NCI-H1930 (cell line): ENCODE measurements around the gene MMEL1.
"Not testable (repeated sequence)": the region's sequence is repeated elsewhere in the genome, so short reads cannot be mapped to it uniquely, and the experiment has no call there.

Experiments
- DNase-seq, 2 experiments: peaks; one replicate each; lab custom pipeline; 2025; lab: John Stamatoyannopoulos, UW

Gene MMEL1

GRCh38 chr1:2628191-2628932 is 4.5 kb downstream of the MMEL1 start:
- no peak for DNase-seq

- DNase-seq = no peak
These were observed 5.1 kb downstream of the MMEL1 start for GRCh38 chr1:2627746-2628145.

GRCh38 chr1:2625748-2626147 is 7.1 kb downstream of the MMEL1 start:
- DNase-seq = not testable (repeated sequence)

GRCh38 chr1:2625311-2625710 is 7.5 kb downstream of the MMEL1 start:
- no peak for DNase-seq

GRCh38 chr1:2624735-2625300 is 8.0 kb downstream of the MMEL1 start:
- DNase-seq = no peak

- DNase-seq = no peak
These were observed 9.1 kb downstream of the MMEL1 start for GRCh38 chr1:2623571-2624337.

GRCh38 chr1:2617971-2618470 is 14.8 kb downstream of the MMEL1 start:
- DNase-seq = no peak

- no peak for DNase-seq
These were observed 18.7 kb downstream of the MMEL1 start for GRCh38 chr1:2614145-2614544.

- DNase-seq = no peak
These were observed 20.0 kb downstream of the MMEL1 start for GRCh38 chr1:2612591-2613365.

- no peak for DNase-seq
These were observed 21.0 kb downstream of the MMEL1 start for GRCh38 chr1:2611621-2612437.

GRCh38 chr1:2611031-2611501 is 21.8 kb downstream of the MMEL1 start:
- DNase-seq = peak in 1 of 2 experiments; percentile 22

- no peak for DNase-seq
These were observed 22.5 kb downstream of the MMEL1 start for GRCh38 chr1:2610036-2610959.

GRCh38 chr1:2609319-2610035 is 23.3 kb downstream of the MMEL1 start:
- no peak for DNase-seq

- no peak for DNase-seq
These were observed 25.1 kb downstream of the MMEL1 start for GRCh38 chr1:2607641-2608091.

- no peak for DNase-seq
These were observed 25.8 kb downstream of the MMEL1 start for GRCh38 chr1:2606881-2607621.

- DNase-seq = no peak
These were observed 26.4 kb downstream of the MMEL1 start for GRCh38 chr1:2606396-2606880.

- DNase-seq = no peak
These were observed 27.1 kb downstream of the MMEL1 start for GRCh38 chr1:2605509-2606395.
